ENCODE data around the gene ABLIM1.
A peak's percentile ranks its signal among the peaks of the same experiment; 100 is the strongest.

Gene ABLIM1

DNA sequence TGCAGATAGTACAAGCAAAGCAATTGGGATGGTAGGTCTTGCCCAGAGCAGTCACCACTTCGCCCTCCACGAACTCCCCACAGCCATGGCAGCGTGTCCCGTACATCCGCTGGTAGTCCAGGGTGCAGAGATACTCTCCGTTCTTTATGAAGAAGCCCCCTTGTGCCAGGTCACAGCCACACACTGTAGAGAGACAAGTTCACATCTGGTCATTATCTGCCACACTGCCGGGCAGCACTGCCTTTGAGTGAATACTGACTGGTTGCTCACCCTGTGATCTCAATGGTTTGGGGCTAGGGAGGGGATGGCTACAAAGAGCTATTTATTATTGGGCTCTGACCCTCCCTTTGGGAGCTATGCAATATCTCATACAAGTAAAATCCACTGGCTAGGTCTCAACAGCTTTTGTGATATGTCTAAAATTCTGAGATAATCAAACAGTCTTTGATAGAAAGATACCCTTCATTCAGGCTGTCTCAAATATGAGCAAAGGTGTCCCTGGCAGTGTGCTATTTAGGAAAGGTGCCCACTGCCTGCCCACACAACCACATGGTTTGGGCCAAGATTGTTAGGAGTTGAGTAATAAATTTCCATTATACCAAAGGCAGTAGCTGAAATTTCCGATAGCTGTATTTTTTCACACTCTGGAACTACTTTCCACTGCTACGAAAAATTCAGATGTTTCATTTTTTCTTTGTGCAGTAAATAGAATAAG, 82.5 kb downstream of the ABLIM1 start:
- no peak for DNase-seq

DNA sequence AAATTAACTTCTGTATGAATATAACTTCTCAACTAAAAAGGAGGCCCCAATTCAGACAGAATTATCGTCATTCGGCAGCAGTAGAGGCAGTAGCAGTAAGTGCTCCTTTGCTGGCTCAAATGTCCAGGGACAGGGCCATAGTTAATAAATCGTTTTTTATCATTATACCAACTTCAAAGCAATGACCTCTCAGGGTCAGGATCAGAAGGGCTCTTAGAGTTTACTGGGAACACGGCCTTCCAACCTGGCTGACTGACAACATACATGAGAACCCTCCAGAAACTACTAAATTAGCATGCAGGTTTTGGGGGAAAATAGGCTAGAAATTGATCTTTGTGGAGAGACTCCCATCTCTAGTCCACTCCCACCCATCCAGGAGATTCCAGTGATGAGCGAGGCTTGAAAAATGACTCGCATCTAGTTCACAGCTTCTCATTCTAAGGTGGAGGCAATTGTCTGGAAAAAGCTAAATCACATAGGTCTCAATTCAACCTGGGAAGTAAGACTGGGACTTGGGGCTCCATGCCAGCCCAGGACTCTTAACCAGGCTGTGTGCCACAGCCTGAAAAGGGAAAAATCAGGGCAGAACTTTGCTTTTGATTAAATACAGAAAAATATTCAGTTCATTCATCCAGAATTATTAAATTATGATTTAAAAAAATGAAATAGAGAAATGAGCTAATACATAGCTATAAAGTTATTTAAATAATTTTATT, 84.6 kb downstream of the ABLIM1 start:
- no peak for DNase-seq

DNA sequence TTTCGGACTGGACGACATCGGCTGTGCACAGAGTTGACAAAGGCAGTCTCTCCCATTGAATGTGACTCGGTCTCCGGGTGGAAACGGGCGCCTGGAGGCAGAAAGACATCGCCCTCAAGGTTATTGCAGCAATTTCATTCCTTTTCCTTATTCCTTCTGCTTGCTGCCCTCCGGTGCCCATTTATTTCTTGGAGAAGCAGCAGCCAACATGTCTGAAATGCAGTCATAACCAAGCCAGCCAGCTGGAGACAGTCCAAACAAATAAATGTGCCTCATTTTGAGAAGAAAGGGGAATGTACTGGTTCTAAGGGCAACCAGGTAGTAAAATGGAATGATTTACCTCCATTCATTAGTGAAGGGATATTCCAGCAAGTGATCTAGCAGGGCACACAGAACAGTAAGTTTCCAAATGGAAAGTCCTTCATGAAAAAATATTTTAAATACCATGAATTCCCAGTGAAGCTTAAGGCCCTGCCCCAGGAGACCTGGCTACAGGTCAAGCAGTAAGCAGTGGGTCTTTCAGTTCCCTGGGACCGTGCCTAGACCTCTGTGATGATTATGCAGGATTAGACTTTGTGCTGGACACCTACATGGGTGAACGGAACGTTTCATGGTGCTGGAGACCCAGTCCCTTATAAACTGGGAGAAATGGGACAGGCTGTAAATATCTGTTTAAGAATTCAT, 86.6 kb downstream of the ABLIM1 start:
- DNase-seq: no peak

DNA sequence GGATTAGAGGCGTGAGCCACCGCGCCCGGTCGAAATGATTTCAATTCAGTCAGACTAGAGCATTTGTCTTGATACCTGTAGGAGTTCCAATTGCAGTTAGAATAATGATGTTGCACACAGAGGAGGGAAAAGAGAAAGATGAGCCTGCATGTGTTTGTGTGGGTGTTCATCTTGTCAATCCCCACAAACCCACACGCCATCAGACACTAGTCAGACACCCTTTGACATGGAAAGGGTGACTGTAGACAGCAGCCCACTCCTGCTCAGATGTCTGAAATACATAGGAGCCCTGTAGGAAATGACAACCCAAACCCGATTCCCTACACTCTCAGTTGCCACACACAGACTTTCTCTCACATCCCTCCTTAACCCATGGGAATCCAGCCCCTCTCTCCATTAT, 92.0 kb downstream of the ABLIM1 start:
- DNase-seq: no peak

DNA sequence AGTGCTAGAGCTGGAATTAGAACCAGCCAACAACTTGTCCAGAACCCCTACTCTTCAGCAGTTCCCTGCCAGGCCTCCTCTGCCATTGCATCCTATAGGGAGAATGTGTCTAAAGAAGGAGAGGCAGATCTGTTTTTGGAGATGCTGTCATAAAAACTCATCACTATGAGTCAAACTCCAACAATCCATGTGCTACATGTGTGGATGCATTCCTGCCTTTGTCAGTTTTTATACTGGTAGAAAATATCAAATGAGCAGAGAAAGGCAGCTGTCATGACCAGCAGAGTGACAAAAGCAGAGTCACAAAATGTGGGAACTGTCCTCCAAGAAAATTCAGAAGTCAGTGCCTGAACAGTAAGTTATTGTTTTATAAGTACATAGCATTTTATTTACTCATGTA, 93.0 kb downstream of the ABLIM1 start:
- no peak for DNase-seq

DNA sequence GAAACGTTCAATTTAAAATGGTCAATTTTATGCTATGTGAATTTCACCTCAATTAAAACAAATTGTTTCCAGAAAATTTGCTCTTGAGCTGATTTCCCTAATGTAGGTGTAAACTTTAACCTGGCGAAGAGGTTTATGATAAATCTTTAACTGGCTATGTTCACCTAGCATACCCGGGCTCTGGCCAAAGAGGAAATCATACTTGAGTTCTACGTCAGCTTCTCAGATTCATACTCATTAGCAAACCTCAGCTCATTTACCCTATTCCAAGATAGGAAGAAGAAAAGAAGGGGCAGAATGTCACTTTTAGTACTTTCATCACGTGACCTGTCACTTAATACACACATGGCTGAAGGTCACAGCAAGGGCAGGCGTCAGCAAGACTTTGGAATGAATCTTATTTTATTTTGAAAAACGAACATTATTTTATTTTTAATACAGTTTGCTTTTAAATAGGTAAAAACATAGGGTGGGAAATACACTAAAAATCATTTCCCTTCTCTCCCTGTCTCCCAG, 97.0 kb downstream of the ABLIM1 start:
- no peak for DNase-seq

DNA sequence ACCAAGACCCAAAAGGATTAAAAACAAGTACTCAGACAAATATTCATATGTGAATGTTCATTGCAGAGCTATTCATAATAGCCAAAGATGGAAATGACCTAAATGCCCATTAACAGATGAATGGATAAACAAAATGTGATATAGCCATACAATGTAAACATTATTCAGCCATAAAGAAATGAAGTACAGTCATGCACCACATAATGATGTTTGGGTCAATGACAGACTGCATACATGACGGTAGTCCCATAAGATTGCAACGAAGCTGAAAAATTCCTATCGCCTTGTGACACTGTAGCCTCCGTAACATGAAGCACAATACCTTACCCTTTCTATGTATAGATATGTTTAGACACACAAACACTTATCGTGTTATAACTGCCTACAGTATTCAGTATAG, 97.9 kb downstream of the ABLIM1 start:
- no peak for DNase-seq

DNA sequence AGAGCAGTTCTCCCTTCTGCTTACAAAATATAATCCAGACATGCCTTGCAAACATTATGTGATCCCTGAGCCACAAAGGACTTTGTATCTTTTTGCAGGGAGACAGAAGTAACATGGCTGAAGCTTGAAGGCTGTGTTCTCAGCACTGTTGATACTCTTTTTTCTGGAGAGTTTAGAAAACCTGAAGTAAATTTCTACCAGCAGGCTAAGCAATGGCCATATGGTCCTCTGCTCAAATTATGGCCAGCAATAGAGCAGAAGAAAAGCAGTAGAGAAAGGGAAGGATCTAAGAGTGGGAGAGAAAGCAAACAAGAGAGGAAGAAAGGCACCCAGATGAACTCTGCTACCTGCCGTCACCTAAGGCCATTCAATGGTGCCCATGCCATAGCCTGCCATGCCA, 98.4 kb downstream of the ABLIM1 start:
- no peak for DNase-seq

DNA sequence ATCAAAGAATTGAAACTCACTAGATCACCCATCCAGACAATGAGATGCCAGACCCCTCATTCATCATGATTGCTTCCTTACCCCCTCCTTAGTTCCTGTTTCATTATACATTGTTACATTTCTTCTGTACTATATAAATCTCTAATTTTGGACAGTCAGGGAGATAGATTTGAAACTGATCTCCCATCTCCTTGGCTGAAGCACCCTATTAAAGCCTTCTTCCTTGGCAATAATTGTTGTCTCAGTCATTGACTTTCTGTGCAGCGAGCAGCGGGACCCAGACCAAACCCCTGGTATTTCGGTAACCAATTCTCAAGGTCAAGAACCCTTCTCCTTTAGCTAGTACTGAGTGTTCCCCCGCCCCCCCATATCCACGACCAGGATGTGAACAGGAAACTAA, 100.2 kb downstream of the ABLIM1 start:
- no peak for DNase-seq

DNA sequence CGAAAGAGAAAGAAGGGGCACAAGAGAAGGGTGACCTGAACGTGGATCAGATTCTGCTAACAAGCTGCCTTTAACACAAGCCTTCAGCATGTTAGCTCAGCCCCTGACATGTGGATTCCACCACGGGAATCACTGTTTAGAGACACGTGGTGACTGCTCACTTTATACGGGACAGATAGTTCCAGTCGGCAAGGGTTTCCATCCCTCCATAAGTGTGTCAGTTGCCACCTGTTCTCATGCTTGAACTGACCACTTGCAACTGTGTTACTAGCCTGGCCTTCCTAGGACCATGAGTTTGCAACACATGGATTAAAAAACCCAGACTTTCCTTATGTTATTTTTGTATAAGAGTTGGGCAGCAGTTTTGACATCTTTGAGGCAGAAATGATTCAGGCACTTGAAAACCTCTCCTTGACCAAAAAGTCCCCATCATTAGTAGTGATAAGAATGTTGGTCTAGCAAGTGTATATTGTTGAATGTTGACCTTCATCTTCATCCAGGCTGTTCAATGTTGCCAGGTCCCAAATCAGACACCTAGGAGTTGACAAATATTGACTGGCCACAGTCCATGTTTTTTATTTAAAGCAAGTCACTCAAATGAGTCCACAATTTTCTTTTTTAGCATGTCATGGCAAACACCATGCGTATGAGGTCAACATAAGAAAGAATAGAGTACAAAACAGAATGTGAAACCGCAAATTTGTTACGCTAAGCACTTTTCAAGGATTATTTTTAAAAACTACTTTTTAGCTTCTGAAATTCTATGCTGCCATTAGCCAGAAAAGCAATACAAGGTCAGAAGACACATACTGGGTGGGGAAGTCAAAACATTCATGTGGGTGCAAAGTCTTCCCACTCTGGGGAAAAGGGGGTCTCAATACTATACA, 101.6 kb downstream of the ABLIM1 start:
- no peak for DNase-seq

DNA sequence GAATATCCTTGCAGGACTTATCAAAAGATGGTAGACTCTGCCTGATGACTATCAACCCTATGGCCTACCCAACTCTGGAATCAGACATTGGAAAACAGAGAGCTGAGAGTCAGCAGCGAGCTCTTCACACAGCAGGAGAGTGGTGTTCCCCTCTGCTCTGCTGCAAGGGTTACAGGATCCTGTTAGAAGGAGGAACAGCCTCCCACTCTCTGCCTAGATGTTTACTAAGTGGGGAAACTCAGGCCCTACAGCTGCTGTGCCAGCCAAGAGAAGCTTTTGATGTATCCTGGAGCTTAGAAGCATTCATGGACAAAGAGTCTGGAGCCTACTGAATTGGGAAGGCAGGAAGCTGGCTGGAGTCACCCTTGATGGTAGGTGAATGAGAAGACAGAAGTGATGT, 104.6 kb downstream of the ABLIM1 start:
- no peak for DNase-seq

DNA sequence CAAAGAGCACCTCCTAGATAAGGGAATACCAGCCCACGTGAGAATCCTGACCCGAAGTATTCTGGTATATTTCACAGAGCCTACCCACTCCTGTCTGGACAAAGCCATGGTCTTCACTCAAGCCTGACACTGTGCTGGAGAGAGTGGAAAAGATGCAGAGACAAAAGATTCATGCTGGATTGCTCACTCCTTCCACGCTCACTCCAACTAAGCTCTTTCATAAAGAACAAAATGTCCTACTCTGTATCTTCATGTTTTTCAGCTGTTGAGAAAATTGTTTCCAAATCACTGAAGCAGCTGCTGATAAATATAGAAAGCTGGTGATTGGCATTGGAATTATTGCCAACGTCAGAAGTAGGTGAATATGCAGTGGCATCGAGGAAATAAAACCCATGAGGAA, 106.0 kb downstream of the ABLIM1 start:
- DNase-seq: no peak

DNA sequence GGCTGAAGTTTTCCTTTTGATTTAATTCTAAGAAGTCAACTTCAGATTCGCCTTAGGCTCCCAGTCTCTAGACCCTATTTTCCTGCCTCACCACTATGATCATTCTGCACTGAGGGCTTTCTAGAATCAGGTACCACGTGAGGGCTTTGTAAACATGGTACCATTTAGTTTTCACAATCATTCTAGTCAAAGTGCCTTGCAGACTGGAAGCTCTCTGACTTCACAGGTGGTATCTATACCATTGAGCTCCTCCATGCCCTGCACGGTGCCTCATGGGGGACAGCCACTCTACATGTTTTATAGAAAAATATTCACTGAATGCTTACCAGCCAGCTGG, 106.5 kb downstream of the ABLIM1 start:
- no peak for DNase-seq

DNA sequence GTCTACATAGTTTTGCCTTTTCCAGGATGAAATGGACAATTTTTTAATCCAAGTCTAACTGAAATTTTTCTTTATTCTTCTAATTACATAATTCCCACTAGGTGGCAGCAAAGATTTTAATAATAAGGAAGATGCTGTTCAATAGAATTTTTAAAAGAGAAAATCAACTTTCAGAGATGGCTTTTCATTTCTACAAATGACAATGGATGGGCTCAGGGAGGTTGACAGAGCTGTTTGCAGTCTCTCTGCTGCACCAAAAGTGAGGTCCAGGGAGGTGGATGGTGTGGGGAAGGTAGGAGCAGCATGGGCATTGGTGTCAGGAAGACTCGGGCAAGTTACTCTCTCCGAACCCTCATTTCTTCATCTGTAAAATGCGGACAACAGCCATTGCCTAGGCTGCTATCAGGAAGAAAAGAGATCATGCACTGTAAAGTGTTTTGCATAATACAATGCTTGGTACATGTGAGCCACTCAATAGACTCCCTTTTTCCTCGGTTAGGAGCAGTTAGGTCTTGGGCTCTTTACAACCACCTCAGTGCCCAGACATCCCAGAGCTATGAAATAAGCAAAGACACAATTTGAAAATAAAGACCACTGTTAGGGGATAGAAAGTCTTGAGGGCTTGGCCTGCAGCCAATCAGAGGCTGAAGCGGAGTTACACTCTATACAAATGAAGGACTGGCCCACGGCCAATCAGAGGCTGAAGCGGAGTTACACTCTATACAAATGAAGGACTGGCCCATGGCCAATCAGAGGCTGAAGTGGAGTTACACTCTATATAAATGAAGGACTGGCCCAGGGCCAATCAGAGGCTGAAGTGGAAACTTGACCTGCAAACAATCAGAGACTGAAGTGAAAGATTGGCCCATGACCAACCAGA, 107.1 kb downstream of the ABLIM1 start:
- DNase-seq: peak; percentile 41

DNA sequence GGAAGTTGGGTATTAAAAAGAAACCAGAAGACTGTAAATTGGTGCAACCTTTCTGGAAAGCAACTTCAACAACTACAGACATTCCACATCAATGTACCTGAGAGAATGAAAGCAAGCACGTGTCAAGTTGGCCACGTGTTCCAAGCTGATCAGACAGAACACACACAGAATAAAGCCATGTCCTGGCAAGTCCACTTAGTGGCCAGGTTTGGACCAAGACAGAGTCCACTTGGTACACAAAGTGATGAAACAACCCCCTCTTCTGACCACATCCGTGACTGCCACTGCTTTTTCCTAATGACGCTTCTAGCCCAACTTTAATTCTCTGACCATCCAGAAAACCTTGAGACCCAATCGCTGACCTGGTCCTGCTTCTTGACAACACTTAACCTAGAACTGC, 109.4 kb downstream of the ABLIM1 start:
- no peak for DNase-seq

DNA sequence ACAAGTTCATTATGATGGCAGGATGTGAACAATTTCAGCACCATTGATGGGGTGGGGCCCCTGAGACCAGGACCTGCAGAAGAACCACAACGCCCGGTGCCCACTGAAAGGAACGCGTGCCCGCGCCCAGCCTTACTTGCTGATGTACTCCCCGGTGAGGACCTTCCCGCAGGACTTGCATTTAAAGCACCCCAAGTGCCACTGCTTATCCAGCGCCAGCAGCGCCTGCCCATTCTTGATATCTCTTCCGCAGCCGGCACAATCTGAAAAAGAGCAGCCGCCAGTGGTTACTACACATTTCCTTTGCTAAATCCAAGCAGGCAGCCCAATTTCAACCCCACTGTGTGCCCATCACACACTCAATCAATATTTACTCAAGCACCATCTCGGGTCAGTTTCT, 110.6 kb downstream of the ABLIM1 start:
- DNase-seq: no peak

DNA sequence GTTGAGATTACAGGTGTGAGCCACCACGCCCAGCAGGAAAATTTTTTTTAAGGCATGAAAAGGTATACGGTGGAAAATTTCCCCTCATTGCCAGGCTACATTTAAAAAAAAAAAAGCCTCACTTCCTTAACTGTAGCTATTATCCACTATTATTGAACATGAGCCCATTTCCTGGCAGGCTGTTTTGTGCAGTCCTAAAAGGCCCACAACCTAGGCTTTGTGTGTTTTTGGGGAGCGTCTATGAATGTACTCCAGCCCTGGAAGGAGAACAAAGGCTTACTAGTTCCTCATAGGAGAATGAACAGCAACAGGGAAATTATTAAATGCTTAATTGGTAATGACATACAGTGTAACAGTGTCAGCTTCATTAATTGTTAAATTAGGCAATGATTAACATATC, 111.0 kb downstream of the ABLIM1 start:
- DNase-seq: no peak

DNA sequence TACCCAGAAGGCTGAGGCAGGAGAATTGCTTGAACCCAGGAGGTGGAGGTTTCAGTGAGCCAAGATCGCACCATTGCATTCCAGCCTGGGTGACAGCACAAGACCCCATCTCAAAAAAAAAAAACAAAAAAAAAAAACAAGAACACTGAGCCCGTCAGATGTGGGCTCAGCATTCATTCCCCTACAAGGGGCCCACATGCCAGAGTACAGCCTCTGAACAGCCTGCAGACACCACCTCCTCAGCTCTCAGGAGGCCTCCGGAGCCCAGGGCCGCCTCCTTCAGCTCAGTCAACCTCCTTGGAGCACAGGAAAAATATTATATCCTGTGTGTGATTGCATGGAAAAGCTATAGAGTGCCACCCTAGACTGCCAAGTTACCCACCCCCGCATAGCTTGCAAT, 112.3 kb downstream of the ABLIM1 start:
- no peak for DNase-seq

DNA sequence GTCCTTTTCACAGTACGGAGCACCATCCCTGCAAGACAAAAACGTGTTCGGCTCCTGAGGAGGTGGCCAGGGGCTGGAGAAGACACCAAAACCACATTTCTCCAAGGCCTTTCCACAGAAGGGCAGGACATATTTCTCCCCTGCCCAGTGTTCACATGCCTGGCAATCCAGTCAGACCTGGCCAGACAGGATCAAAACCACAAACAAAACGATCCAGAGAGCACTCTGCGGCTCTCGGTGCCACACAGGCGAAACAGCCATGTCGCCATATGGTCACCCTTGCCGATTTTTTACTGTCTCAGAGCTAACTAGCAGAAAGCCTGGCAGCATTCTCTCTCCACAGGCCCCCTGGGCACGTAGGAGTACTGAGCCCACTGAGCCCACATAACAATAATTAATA, 113.0 kb downstream of the ABLIM1 start:
- DNase-seq: no peak

DNA sequence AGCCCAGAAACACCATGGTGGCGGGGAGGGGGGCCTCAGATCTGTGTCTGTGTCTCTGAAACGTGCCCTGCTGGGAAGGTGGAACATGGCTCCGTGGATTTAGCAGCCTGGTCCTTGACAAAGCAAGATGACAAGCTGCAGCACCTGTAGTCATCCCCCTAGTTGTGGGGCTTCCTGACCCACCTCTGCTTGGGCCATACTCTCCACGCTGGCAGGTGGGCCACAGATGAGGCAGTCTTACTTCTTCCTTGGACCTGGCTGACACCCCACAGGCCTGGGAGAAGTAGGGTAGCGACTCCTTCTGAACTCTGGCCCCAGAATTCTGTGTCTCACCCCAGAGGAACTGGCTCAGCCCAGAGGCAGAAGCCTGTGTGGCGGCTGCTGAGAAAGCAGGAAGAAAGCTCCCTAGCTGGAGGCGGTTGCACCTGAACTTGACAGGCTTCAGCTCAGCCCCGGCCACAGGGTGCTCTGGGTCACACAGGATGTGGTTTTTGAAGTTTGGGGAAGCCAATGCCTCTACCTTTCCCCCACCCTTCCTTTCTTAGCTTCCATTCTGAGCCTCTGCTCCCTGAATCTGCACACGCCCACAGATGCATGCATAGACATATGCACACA, 113.9 kb downstream of the ABLIM1 start:
- DNase-seq: peak; percentile 77

DNA sequence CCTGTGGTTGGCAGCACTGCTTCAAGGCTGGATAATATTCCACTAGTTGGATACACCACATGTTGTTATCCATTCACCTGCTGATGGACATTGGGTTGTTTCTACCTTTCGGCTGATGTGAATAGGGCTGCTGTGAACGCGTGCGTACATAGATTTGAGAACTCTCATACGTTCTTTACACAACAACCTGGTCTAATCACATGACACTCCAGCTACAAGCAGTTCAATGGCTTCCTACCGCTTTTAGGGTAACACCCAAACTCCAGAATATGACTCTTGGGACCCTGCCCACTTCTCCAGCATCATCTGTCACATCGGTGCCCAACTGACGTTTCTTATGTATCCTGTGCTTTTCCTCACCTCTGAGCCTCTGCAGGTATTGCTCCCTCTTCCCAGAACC, 114.6 kb downstream of the ABLIM1 start:
- DNase-seq: no peak

DNA sequence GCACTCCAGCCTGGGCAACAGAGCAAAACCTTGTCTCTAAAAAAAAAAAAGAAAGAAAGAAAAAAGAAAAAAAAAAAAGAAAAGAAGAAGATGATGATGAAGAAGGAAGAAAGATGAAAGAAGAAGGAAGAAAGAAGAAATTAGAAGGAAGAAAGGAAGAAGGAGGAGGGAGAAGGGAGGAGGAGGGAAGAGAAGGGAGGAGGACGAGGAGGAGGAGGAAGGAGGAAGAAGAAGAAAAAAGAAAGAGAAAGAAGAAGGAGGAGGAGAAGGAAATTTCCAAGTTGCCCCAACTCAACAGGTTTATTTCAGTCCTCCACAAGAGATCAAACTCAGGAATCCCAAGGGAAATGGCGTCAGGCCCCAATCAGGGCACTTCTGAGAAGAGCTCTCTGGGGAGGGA, 115.7 kb downstream of the ABLIM1 start:
- no peak for DNase-seq
